Measurements from ENCODE around the gene CLPX.
"Not testable (repeated sequence)": the region's sequence is repeated elsewhere in the genome, so short reads cannot be mapped to it uniquely, and the experiment has no call there.

Gene CLPX

GRCh38 chr15:65184868-65185717, at the start of gene CLPX:
CLPX (minus strand) TSS chr15:65185342; CDS start chr15:65185153, 189 bp downstream.
- DNase-seq (ENCODE audit: low read depth in 3 of 3): peak; percentile 70 to 88 (median 88)

DNA sequence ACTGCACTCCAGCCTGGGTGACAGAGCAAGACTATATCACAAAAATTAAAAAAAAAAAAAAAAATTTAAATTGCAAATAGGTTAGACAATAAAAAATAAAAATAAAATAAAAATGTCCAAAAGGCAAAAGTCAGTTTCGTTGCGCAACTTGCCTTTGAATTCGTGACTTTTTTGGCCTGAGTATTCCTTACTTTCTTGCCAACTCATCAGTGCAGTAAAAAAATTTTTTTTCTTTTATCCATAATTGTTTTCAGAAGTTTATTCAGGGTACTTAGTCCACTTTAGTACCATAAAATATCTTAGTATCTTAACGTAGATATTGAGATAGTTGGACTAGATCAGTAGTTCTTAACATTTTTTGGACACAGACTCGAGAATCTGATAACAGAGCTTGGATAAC, 48.6 kb upstream of the CLPX start:
- no peak for DNase-seq (ENCODE audit: low read depth in 3 of 3)

- DNase-seq (ENCODE audit: low read depth in 3 of 3): no peak
These were observed 47.4 kb upstream of the CLPX start for GRCh38 chr15:65232520-65232919.

- DNase-seq (ENCODE audit: low read depth in 3 of 3): no peak
These were observed 46.2 kb upstream of the CLPX start for GRCh38 chr15:65231306-65231705.

DNA sequence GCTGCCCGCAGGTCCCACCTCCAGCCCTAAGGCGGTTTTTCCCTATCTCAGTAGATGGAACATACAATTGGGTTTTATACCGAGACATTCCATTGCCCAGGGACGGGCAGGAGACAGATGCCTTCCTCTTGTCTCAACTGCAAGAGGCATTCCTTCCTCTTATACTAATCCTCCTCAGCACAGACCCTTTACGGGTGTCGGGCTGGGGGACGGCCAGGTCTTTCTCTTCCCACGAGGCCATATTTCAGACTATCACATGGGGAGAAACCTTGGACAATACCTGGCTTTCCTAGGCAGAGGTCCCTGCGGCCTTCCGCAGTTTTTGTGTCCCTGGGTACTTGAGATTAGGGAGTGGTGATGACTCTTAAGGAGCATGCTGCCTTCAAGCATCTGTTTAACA, 41.8 kb upstream of the CLPX start:
- DNase-seq (ENCODE audit: low read depth in 3 of 3): not testable (repeated sequence)

DNA sequence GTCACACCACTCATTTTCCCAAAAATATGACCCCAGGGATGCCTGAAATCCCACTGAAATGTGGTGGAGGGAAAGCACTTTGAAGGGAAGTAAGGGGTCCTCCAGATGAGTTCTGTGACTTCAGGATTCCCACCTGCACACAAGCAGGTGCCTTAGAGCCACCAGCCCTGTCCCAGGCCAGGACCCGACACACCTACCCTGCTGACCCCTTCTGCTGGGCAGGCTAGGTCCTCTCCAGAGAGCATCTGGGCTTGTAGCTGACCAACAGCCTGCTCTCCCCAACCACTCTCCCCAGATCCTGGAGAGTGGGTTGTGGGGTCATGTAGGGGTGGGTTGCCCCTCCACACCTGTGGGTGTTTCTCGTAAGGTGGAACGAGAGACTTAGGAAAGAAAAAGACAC, 41.1 kb upstream of the CLPX start:
- DNase-seq (ENCODE audit: low read depth in 3 of 3): no peak

GRCh38 chr15:65223996-65224395, 38.9 kb upstream of the CLPX start:
- DNase-seq (ENCODE audit: low read depth in 3 of 3): no peak

- no peak for DNase-seq (ENCODE audit: low read depth in 3 of 3)
These were observed 37.7 kb upstream of the CLPX start for GRCh38 chr15:65222891-65223290.

DNA sequence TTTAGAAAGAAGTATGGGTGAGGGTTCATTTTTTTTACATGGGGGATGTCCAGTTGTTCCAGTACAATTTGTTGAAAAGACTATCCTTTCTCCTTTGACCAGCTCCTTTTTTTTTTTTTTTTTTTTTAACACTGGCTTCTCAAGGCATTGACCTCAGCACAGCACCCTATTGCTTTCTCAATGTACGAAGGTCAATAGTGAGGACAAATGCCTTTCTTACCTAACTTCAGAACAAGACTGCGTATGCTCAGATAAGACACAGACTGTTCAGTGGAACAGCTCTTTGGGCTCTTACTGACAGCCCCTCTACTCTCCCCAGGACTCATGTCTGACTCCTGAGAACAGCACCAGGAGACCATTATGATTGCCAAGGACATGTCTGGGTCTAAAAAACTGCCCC, 36.6 kb upstream of the CLPX start:
- DNase-seq (ENCODE audit: low read depth in 3 of 3): no peak

DNA sequence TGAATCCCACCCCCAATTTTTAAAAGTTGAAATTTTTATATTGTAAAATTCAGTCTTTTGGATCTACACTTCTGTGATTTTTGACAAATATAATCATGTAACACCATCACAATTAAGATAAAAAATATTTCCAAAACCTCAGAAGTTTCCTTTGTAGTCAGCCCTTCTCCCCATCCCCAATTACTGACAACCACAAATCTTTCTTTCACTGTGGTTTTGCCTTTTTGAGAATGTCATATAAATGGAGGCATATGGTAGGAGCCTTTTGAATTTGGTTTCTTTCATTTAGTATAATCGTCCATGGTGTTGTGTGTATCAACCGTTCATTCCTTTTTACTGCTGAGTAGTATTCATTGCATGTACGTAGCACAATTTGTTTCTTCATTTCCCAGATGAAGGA, 34.0 kb upstream of the CLPX start:
- DNase-seq (ENCODE audit: low read depth in 3 of 3): no peak

GRCh38 chr15:65217526-65218482, 32.7 kb upstream of the CLPX start:
- no peak for DNase-seq (ENCODE audit: low read depth in 3 of 3)

- no peak for DNase-seq (ENCODE audit: low read depth in 3 of 3)
These were observed 30.4 kb upstream of the CLPX start for GRCh38 chr15:65215496-65215895.

GRCh38 chr15:65214010-65214409, 28.9 kb upstream of the CLPX start:
- DNase-seq (ENCODE audit: low read depth in 3 of 3): no peak

DNA sequence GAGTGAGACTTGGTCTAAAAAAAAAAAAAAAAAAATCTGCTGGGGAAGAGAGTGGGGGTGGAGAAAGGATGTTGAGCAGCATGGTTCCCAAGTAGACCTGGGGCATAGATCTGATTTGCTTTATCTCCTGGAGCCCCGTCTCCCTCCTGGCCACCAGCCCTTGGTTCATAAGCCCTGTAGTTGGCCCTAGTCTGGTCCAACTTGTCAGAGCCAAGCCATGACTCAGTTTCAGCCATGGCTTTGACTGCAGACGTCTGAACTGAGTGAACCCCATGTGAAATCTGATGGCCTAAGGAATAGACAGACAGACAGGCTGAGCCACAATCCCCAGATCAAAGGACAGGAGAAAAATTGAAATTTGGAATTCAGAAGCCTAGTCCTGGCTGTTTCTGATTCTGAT, 28.1 kb upstream of the CLPX start:
- no peak for DNase-seq (ENCODE audit: low read depth in 3 of 3)

- DNase-seq (ENCODE audit: low read depth in 3 of 3): peak; percentile 18 to 45 (median 42)
These were observed 27.0 kb upstream of the CLPX start for GRCh38 chr15:65212097-65212496.

DNA sequence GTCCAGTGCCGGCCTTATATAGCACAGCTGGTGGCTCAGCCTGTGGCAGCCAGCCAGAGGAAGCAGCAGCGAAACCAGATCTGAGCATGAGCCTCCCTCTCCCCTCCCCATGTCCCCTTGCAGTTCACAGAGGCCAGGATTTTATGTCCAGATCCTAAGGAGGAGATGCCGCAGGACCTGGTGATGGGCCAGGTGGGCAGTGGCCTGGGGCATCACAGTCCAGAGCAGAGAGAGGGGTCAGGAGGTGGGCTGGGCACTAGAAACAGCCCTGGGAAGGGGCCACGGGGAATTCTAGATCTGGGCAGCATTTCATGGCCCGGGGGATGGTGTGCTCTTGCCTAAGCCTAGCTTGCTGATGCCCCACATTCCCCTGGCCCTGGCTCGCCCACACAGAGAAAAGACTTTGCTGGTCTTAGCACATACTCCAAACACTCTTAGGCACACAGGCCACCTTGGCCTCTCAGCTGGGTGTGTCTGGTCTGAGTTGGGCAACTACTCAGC, 26.4 kb upstream of the CLPX start:
- no peak for DNase-seq (ENCODE audit: low read depth in 3 of 3)

DNA sequence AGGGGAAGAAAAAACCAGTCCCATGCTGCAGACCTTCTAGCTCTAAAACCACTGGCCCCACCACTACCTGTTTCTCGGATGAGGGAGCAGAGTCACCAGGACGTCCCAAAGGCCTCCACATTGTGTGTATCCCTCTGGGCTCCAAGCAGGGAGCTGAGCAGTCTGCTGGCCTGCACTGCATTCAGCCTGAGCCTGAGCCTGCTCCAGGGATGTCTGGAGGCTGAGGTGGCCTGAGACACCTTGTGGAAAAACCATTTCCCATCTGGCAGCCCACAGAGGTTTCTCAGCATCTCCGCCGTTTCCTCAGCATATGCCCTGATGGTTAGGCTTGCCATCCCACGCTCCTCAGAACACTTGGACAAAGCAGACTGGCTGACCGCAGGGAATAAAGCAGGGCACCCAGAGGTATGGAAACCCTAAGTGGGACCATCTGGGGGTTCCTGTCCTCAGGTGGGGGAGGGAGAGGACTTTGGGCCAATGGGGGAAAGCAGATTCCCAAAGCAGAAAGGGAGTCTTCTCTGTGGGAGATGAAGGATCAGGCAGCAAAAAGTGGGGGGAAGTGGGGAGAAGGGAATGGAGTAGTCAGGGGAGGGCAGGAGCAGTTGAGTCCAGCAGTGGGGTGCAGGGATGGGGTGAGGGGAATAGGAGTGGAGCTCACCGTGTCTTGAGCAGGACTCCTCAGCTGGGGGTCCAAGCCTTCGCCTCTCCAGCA, 25.8 kb upstream of the CLPX start, which contains the start of gene CILP:
Gene CILP, minus strand, starts transcription at position 704 of the 712 bp plus-strand sequence. CDS start 1,718 bp downstream, outside the sequence.
- DNase-seq (ENCODE audit: low read depth in 3 of 3): no peak

DNA sequence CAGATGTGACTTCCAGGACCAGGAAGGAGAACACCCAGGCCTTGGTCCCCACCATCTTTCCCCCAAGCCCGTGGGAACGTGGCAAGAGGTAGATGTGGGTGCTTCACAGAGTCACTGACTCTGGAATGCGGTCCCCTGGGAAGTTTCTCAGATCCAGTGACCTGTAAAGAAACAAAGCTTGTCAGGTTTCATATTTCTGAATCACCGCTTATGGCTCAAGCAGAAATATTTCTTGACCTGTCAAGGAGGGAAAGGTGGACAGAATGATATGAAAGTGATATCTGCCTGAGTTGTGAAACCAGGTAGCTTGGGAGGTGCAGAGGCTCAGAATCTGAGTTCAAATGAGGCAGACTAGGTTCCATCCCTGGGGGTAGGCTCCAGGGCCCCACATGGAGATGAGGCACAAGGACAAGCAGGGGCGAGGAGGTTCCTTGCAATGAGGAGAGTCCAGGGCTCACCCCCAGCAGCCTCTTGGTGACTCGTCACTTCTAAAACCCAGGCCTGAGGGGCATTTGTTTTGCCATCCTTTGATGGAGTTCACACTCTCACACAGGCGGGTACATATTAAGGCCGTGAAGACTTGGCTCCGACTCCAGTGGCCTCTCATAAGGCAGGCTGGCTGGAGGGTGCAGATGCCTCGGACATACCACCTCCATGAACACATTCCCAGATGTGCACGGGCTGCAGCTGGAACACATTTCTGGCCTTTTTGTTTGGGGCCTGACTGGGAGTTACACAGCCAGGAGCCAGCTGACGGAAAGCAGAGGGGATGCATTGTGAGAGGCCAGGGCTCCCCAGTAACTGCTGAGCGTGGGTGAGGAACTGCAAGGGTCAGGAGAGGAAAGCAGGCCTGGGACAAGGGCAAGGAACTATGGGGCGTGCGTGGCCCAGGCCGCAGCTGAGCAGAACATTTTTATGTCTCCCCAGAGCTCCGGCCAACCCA, 24.8 kb upstream of the CLPX start:
- DNase-seq (ENCODE audit: low read depth in 3 of 3): no peak

DNA sequence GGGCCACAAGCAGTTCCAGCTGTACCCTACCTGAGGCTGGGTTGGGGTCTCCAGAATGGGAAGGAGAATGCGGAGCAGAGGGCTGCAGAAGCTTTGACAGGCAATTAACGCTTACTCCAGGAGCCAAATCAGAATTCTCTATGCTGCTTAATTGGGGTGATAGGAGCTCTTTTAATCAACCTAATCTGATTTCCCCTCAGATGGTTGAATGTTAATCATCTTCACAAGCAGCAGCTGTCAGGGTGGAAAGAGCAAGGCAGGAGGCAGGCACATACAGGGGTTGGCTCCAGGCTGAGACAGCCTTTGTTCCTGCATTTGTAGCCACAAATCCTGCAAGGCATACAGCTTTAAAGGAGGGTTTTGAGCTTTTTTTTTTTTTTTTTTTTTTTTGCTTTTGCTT, 23.5 kb upstream of the CLPX start:
- DNase-seq (ENCODE audit: low read depth in 3 of 3): no peak

DNA sequence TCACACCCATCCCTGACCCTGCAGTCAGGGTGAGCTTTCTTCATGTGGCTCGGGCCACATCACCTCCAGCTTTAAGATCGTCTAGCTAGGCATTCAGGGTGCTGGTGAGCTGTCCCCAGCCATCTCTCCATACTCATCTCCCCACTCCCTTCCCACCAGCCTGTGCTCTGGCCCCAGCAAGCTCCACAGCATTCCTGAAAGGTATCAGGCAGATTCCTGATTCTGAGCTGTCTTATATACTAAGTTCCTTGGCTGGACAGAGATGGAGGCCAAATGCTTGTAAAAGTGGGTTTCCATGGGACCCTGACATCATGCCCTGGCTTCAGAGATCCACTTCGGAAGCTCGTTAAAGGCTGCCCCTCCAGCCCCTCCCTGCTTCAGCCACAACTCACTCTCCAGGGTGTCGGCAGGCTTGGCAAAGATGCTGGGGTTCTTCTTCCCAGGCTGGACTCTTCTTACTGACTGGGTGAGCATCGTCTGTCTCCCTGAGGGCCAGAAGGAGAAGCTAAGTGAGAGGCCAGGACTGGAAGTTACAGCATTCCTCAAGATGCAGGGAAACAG, 22.2 kb upstream of the CLPX start:
- no peak for DNase-seq (ENCODE audit: low read depth in 3 of 3)
